ENCODE results near the gene TBL3.

Gene TBL3

DNA sequence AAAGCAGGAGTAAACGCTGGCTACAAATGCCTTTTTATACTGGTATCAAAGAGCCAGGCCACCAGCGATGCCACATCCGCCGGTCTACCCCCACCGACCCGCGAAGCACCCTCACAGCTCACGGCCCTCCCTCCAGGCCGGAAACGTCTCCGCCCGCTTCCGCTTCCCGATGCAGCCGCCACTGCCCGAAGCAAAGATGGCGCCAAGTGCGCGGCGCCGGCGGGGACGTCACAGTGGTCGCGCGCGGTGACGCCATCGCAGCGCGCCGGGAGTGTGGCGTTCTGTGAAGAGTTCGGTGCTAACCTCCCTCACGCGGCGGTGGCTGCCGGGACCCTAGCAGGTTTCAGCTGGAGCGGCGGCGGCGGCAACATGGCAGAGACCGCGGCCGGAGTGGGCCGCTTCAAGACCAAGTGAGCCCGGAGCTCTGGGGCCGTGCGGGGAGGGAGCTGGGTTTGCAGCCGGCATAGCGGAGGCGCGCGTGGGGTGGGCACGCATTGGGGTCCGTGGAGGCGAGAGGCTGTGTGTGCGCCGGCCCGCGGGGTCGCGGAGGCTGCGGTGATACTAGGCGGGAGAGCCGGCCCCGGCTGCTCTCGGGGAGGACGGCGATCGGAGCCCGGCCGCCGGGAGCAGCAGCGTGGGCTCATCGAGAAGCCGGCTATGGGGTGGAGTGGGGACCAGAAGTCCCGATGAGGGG, at the start of gene TBL3:
TBL3 (plus strand) TSS at position 258 of the 694 bp plus-strand sequence; CDS start at position 370, 112 bp downstream.
- no peaks in the 10 kb centered on the region for H3K27me3 ChIP-seq (ENCODE audit: insufficient read depth, low read length, poor library complexity, severe bottlenecking)
- peaks cover 2% of the 10 kb centered on the region; the same call in 1 of the 2 replicates for H3F3A ChIP-seq (ENCODE audit: low read depth)
- H3K9me2 ChIP-seq (replicated peaks; ENCODE audit: low read depth, low read length), result no peaks in the 10 kb centered on the region
- peak within 1 kb of the TSS; percentile 91 for H3K4me3 ChIP-seq (ENCODE audit: low read length, poor library complexity, severe bottlenecking)
- H3K9me3 ChIP-seq (ENCODE audit: insufficient read depth, low read depth, low read length), result no peaks in the 10 kb centered on the region
- no peak for TF ChIP-seq EZH2phosphoT487 (IDR thresholded peaks at IDR 0.05; ENCODE audit: borderline replicate concordance)
- TF ChIP-seq, protein P1, sequence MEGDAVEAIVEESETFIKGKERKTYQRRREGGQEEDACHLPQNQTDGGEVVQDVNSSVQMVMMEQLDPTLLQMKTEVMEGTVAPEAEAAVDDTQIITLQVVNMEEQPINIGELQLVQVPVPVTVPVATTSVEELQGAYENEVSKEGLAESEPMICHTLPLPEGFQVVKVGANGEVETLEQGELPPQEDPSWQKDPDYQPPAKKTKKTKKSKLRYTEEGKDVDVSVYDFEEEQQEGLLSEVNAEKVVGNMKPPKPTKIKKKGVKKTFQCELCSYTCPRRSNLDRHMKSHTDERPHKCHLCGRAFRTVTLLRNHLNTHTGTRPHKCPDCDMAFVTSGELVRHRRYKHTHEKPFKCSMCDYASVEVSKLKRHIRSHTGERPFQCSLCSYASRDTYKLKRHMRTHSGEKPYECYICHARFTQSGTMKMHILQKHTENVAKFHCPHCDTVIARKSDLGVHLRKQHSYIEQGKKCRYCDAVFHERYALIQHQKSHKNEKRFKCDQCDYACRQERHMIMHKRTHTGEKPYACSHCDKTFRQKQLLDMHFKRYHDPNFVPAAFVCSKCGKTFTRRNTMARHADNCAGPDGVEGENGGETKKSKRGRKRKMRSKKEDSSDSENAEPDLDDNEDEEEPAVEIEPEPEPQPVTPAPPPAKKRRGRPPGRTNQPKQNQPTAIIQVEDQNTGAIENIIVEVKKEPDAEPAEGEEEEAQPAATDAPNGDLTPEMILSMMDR (conservative IDR thresholded peaks at IDR 0.05; ENCODE audit: low read length), result no peak
- H3K9ac ChIP-seq (ENCODE audit: low read depth, low read length, poor library complexity, severe bottlenecking), result peak within 1 kb of the TSS; percentile 94
- H3K79me2 ChIP-seq (ENCODE audit: insufficient read depth, low read length), result peaks cover 22% of the 10 kb centered on the region; the same call in 1 of the 2 replicates
- H3K4me1 ChIP-seq (ENCODE audit: insufficient read depth, low read length, poor library complexity, severe bottlenecking), result no peaks in the 10 kb centered on the region
- peak within 1 kb of the TSS; percentile 77; the same call in 1 of the 2 replicates for H2AFZ ChIP-seq (ENCODE audit: low read length)
- H3K36me3 ChIP-seq (ENCODE audit: insufficient read depth, low read length), result no peaks in the 10 kb centered on the region
- peak within 1 kb of the TSS; percentile 85 for H3K4me2 ChIP-seq (ENCODE audit: low read depth, low read length, poor library complexity, severe bottlenecking)
- no peaks in the 10 kb centered on the region for H4K20me1 ChIP-seq (ENCODE audit: insufficient read depth, low read length, poor library complexity, severe bottlenecking)

DNA sequence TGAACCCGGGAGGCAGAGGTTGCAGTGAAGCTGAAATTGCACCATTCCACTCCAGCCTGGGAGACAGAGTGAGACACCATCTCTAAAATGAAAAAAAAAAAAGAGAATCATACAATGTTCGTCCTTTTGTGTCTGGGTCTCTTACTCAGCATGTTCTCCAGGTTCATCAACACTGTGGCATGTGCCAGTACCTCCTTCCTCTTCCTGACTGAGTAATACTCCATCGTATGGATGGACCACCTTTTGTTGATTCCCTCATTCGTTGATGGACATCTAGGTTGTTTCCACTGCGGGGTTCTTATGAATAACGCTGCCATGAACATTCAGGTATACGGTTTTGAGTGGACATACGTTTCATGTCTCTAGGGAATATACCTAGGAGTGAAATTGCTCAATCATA, 49.5 kb upstream of the TBL3 start:
- H3K4me3 ChIP-seq (ENCODE audit: low read length, poor library complexity, severe bottlenecking), result no peak overlapping the region
- H3K79me2 ChIP-seq (ENCODE audit: insufficient read depth, low read length), result no peaks in the 10 kb centered on the region
- no peaks in the 10 kb centered on the region for H3K27me3 ChIP-seq (ENCODE audit: insufficient read depth, low read length, poor library complexity, severe bottlenecking)
- no peaks in the 10 kb centered on the region for H3K36me3 ChIP-seq (ENCODE audit: insufficient read depth, low read length)
- no peaks in the 10 kb centered on the region for H3K4me1 ChIP-seq (ENCODE audit: insufficient read depth, low read length, poor library complexity, severe bottlenecking)
- no peaks in the 10 kb centered on the region for H3F3A ChIP-seq (ENCODE audit: low read depth)
- no peak for TF ChIP-seq EZH2phosphoT487 (IDR thresholded peaks at IDR 0.05; ENCODE audit: borderline replicate concordance)
- TF ChIP-seq, protein P1 (conservative IDR thresholded peaks at IDR 0.05; ENCODE audit: low read length), result no peak
- no peak overlapping the region for H3K4me2 ChIP-seq (ENCODE audit: low read depth, low read length, poor library complexity, severe bottlenecking)
- H3K9ac ChIP-seq (ENCODE audit: low read depth, low read length, poor library complexity, severe bottlenecking), result no peak overlapping the region
- no peaks in the 10 kb centered on the region for H4K20me1 ChIP-seq (ENCODE audit: insufficient read depth, low read length, poor library complexity, severe bottlenecking)
- no peak overlapping the region for H2AFZ ChIP-seq (ENCODE audit: low read length)
- H3K9me2 ChIP-seq (replicated peaks; ENCODE audit: low read depth, low read length), result no peaks in the 10 kb centered on the region
- H3K9me3 ChIP-seq (ENCODE audit: insufficient read depth, low read depth, low read length), result no peaks in the 10 kb centered on the region

- H3K36me3 ChIP-seq (ENCODE audit: insufficient read depth, low read length), result no peaks in the 10 kb centered on the region
- H3K9ac ChIP-seq (ENCODE audit: low read depth, low read length, poor library complexity, severe bottlenecking), result no peak overlapping the region
- no peaks in the 10 kb centered on the region for H3K9me3 ChIP-seq (ENCODE audit: insufficient read depth, low read depth, low read length)
- TF ChIP-seq EZH2phosphoT487 (IDR thresholded peaks at IDR 0.05; ENCODE audit: borderline replicate concordance), result no peak
- TF ChIP-seq, protein P1 (conservative IDR thresholded peaks at IDR 0.05; ENCODE audit: low read length), result no peak
- H4K20me1 ChIP-seq (ENCODE audit: insufficient read depth, low read length, poor library complexity, severe bottlenecking), result no peaks in the 10 kb centered on the region
- H3K79me2 ChIP-seq (ENCODE audit: insufficient read depth, low read length), result no peaks in the 10 kb centered on the region
- no peak overlapping the region for H3K4me3 ChIP-seq (ENCODE audit: low read length, poor library complexity, severe bottlenecking)
- H3K4me2 ChIP-seq (ENCODE audit: low read depth, low read length, poor library complexity, severe bottlenecking), result no peak overlapping the region
- no peaks in the 10 kb centered on the region for H3K4me1 ChIP-seq (ENCODE audit: insufficient read depth, low read length, poor library complexity, severe bottlenecking)
- no peak overlapping the region for H2AFZ ChIP-seq (ENCODE audit: low read length)
- no peaks in the 10 kb centered on the region for H3F3A ChIP-seq (ENCODE audit: low read depth)
- H3K9me2 ChIP-seq (replicated peaks; ENCODE audit: low read depth, low read length), result no peaks in the 10 kb centered on the region
- no peaks in the 10 kb centered on the region for H3K27me3 ChIP-seq (ENCODE audit: insufficient read depth, low read length, poor library complexity, severe bottlenecking)
Observed at GRCh38 chr16:1923299-1924034, 48.4 kb upstream of the TBL3 start.
